Measurements from ENCODE around the gene BTBD17. TPM values are rescaled to one million over a fixed set of nuclear protein-coding genes. Genes with fewer than 3 reads are reported as not detected.

Gene BTBD17
- total and polyA plus RNA-seq, 12 donors: 0.10 to 1.1 (median 0.46) TPM; not detected in 4

DNA sequence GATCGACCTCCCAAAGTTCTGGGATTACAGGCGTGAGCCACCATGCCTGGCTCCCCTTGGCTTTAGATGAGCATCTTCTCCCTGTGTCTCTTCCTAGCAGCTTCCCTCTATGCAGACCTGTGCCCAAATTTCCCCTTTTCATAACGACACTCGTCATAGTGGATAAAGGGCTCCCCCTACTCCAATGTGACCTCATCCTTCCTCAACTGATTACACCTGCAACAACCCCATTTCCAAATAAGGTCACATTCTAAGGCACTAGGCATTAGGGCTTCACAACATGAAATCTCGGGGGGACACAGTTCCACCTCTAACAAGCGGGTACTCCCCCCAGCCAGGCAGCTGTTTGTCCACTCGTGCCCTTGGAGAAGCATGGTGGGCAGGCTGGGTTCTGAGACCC lies 25.4 kb downstream of the BTBD17 start:
- H3K4me3 ChIP-seq: no peak overlapping the region
- DNase-seq: no peak
- no peak overlapping the region for H3K27ac ChIP-seq
- H3K9me3 ChIP-seq (replicated peaks in 1 of 3): no peaks in the 10 kb centered on the region
- 69 to 78% (median 74%) methylated on average over 5 to 7 of the region's 7 CpGs for WGBS, 4 donors
- H3K36me3 ChIP-seq (replicated peaks in 1 of 2): no peaks in the 10 kb centered on the region
- TF ChIP-seq, protein P1, sequence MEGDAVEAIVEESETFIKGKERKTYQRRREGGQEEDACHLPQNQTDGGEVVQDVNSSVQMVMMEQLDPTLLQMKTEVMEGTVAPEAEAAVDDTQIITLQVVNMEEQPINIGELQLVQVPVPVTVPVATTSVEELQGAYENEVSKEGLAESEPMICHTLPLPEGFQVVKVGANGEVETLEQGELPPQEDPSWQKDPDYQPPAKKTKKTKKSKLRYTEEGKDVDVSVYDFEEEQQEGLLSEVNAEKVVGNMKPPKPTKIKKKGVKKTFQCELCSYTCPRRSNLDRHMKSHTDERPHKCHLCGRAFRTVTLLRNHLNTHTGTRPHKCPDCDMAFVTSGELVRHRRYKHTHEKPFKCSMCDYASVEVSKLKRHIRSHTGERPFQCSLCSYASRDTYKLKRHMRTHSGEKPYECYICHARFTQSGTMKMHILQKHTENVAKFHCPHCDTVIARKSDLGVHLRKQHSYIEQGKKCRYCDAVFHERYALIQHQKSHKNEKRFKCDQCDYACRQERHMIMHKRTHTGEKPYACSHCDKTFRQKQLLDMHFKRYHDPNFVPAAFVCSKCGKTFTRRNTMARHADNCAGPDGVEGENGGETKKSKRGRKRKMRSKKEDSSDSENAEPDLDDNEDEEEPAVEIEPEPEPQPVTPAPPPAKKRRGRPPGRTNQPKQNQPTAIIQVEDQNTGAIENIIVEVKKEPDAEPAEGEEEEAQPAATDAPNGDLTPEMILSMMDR (IDR thresholded peaks at IDR 0.05): no peak
- TF ChIP-seq POLR2A (IDR thresholded peaks at IDR 0.05): no peak
- H3K4me1 ChIP-seq (replicated peaks in 1 of 2): no peaks in the 10 kb centered on the region
- no peaks in the 10 kb centered on the region for H3K27me3 ChIP-seq
- intact Hi-C loops (cut with DNase I): no loop called here

DNA sequence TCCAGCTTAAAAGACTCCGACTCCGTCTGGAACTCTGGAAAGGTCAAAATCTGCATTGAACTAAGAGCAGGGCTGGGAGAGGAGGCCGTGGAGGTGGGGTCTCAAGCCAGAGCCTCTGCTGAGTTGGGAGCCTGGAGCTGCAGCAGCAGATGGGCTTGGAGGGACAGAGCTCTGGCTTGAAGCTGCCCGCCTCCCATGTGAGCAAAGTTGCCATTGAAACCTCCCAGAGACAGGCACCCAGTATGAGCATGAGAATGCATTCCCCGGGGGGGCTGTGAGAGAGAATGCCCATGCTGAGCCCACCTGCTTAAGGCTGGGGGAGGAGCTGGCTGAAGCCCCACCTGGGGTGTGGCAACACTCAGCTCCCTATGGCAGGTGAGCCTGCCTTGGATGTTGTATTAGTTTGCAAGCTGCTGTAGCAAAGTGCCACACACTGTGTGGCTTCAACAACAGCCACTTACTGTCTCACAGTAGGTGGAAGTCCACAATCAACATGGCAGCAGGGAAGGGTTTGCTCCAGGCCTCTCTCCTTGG lies 26.1 kb downstream of the BTBD17 start:
- intact Hi-C loops (cut with DNase I): no loop called here
- Histone ChIP-seq H3K4me3 (no peak overlapping the region), H3K36me3 (replicated peaks in 1 of 2) (no peaks in the 10 kb centered on the region), H3K9me3 (replicated peaks in 1 of 3) (no peaks in the 10 kb centered on the region), H3K4me1 (replicated peaks in 1 of 2) (no peaks in the 10 kb centered on the region), H3K27me3 (no peaks in the 10 kb centered on the region), H3K27ac (no peak overlapping the region)
- 76 to 92% (median 84%) methylated on average over 3 to 5 of the region's 5 CpGs for WGBS, 4 donors
- DNase-seq: no peak
- TF ChIP-seq, protein P1 (IDR thresholded peaks at IDR 0.05): no peak
- no peak for TF ChIP-seq POLR2A (IDR thresholded peaks at IDR 0.05)

DNA sequence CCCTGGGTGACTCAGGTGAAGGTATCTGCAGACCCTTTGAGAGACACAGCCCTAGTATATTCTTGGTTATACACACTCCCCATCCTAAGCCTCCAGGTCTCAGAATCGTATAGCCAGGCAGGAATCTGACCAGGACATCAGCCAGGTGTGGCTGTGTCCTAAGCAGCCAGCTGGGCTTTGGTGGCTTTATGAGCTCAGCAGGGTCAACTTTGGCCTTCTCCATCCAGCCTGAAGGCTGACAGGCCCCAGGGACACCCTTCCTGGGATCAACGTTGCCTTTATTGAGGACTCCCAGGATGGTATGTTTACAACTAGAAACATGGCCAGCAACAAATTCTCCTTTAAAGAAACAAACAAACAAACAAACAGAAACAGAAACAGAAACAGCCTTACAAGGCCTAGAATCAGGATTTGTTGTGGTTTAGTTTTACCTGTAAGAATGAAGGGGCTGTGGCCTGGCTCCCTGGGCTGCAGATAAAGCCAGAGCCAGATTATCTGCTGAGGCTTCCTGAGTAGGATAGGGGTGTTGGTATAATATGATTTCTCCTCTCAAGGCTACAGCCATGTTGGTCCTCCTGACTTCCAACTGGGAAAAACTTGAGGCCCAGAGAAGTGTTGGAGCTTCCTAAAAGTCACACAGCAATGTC lies 27.2 kb downstream of the BTBD17 start:
- Histone ChIP-seq H3K9me3 (replicated peaks in 1 of 3) (no peaks in the 10 kb centered on the region), H3K27ac (no peak overlapping the region), H3K36me3 (replicated peaks in 1 of 2) (no peaks in the 10 kb centered on the region), H3K4me3 (no peak overlapping the region), H3K4me1 (replicated peaks in 1 of 2) (no peaks in the 10 kb centered on the region), H3K27me3 (no peaks in the 10 kb centered on the region)
- intact Hi-C loops (cut with DNase I): no loop called here
- DNase-seq: no peak
- WGBS, 4 donors: 89 to 91% (median 90%) methylated on average over 1 to 2 of the region's 2 CpGs
- no peak for TF ChIP-seq POLR2A (IDR thresholded peaks at IDR 0.05)
- TF ChIP-seq, protein P1 (IDR thresholded peaks at IDR 0.05): no peak

DNA sequence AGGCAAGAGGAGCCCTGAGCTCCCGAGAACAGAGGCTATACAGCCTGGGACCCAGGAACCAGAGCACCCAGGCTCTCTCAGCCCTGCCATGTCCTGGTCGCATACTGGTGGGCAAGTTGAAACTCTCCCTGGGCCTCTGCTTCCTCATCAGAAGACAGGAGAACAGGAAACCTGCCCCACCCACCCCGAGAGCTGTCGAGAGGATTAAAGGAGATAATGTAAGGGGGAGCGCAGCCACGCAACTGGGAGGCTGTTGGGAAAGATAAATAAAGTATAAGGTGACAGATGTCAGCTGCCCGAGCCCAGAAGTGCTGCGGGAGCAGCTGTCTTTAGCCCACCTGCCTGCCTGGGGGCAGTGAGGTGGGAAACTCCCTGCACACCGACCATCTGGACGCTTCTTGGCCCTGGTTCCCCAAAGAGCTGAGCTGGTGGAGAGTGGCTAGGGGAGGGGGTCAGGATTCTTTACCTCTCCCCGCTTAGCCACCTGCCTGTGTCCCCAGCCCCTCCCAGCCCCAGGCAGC lies 28.8 kb downstream of the BTBD17 start:
- Histone ChIP-seq H3K4me1 (replicated peaks in 1 of 2) (no peaks in the 10 kb centered on the region), H3K36me3 (replicated peaks in 1 of 2) (no peaks in the 10 kb centered on the region), H3K9me3 (replicated peaks in 1 of 3) (no peaks in the 10 kb centered on the region), H3K4me3 (no peak overlapping the region), H3K27ac (no peak overlapping the region), H3K27me3 (no peaks in the 10 kb centered on the region)
- WGBS, 4 donors: 46 to 69% (median 54%) methylated on average over 10 to 11 of the region's 11 CpGs
- no peak for DNase-seq
- intact Hi-C loops (cut with DNase I): no loop called here
- TF ChIP-seq, protein P1 (IDR thresholded peaks at IDR 0.05): no peak
- no peak for TF ChIP-seq POLR2A (IDR thresholded peaks at IDR 0.05)

Data from adrenal gland (tissue), 12 donors.